ENCODE data around the gene ZNFX1.

Gene ZNFX1

DNA sequence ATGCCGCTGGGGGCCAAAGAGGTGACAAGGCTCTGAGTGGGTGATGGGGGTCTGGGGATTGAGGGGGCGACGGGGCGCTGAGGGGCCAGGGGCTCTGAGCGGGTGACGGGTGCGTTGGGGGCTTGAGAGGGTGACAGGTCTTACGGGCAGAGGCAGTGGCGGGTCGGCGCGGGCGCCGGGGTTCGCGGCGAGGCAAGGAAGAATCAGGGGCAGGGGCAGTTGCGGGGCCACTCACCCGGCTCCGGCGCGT lies 146 bp downstream of the ZNFX1 start:
- DNase-seq = no peak

DNA sequence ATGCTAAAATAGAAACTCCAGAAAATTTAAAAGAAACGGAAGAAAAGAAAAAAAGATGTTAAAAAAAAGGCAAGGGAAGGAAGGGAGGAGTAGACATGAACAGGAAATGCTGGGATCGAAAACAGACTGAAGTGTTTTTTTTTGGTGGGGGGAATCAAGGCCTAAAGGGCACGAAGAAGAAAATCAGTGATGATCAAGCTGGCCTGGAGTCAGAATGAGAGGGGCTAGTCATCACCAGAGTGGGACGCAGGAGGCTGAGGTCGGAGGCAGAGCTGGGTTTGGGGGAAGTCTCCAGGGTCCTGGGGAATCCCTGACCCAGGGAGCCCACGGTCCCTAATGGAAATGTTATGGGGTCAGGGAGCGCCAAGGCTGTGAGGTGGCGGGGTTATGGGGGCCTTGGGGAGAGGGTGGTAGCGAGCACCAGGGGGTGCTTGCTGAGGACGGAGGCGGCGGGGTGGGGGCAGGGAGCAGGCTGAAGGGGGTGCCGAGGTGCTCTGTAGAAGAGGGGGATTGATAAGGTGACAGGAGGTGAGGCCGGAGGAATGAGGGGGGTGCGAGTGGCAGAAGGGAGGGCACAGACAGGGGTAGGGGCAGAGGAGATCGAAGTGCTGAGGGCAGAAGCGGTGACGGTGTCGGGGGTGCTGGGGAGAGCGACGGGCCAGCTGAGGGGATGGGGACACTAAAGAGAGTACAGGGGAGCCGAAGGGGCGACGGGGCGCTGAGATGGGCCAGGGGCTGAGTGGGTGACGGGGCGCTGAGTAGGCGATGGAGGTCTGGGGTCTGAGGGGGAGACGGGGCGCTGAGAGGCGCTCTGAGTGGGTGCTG lies 684 bp downstream of the ZNFX1 start:
- DNase-seq = no peak

DNA sequence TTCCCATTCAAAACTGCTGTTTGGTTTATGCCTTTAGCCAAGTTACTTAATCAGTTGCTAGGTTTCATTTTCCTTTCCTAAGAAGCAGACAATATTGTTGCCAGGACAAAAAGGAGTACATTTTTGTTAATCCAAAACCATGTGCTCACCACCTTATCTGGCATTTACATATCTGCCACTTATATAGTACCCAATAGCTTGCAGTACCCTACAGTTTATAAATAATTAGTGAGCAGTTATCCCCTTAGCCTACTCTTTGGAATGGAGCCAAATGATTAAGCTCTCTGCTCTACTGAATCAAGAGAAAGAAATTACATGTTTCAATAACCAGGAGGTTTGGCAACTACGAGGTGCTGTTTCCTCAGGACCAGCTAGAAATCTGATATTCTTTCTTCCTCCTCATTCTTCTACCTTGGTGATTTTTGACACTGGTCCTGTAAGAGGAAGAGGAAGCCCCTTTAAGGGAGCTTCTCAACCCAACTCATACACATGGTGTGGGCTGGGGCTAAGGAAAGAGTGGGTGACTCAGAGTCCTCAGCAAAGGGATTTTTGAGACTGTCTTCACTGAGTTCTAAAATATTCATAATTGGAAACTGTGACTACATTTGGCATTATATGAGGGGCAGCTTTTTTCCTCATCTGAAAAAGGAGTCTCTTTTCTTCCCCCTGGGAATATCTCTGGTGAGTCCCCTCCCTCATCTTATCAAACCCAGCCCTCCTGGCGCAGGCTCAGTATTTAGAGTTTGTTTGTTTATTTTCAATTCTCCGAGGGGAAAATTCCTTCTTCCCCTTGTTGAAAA lies 1.5 kb downstream of the ZNFX1 start:
- DNase-seq = peak; percentile 46

DNA sequence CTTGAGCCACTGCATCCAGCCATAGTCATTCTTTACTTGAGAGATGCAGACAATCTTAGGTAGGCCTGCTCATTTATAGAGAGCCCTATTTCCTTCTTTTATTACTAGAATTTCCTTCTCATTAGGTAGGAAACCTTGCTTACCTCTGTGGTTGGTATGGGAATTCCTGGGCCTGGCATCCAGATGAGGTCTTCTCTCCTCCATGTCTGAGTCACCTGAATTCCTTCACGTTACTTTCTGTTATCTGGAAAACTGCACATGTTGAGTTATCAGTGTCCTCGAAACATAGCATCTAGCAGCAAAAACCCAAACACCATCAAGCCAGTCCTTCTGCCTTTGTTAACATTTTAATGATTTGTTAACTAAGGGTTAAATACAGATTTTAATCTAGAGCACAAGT lies 2.2 kb downstream of the ZNFX1 start:
- DNase-seq = no peak

DNA sequence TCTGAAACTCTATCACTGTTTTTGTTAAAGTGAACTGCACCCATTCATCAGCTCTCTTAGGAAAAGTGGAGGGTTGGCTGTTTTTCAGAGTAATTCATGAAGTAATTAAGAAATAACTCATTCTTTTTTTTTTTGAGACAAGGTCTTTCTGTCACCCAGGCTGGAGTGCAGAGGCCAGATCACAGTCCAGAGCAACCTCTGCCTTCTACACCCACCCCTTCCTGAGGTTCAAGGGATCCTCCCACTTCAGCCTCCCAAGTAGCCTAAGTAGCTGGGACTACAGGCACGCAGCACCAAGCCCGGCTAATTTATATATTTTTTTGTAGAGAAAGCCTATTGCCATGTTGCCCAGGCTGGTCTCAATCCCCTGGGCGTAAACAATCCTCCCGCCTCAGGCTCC lies 2.6 kb downstream of the ZNFX1 start:
- no peak for DNase-seq

DNA sequence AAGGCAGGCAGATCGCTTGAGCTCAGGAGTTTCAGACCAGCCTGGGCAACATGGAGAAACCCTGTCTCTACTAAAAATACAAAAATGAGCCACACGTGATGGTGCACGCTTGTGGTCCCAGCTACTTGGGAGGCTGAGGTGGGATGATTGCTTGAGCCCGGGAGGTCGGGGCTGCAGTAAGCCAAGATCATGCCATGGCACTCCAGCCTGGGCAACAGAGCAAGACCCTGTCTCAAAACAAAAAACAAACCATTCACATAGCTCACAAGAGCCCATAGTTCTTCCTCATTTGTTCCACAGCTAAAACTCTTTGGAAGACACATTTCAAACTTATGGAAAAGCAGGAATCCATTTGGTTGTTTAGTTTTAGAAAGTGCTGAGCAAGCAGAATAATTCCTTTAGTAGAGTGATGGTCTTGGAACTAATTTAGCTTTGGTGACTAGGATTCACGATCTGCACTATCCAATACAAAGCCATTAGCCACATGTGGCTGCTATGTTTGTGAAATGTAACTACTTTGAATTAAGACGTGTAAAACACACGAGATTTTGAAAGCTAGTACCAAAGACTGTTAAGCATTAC lies 4.1 kb downstream of the ZNFX1 start:
- no peak for DNase-seq

DNA sequence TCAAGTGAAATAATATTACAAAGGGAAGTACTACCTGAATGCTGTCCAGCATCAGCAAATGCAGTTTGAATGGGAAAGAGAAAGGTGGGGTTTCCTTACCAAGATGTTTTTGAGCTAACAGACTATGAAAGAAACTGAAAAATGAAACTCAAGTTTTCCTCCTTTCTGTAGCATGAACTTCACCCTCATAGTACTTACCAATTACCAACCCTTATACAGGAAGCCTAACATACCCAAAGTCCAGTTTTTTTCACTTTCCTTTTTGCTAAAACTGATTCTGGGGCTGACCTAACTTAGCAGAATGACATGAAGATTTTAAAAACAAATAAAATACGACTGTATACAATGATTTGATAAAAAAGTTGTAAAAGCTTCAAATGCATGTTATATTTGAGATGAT lies 5.2 kb downstream of the ZNFX1 start:
- DNase-seq = no peak

DNA sequence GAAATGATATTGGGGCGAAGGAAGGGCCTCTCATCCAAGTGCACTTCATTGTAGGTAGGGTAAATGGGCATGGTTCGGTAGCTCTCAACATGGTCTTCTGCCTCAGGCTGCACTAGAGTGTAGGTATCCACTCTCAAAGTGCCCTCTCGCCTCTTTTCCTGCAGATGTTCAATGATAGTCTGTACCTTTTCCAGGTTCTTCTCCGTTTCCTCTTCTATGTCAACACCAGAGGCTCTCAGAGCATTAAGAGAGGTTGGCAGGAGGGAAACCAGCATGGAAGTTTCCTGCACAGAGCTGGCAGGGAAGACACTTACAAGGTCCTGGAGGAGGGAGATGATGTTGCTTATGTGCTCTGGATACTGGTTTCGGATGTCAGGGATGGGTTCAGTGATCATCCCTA lies 7.1 kb downstream of the ZNFX1 start:
- no peak for DNase-seq

DNA sequence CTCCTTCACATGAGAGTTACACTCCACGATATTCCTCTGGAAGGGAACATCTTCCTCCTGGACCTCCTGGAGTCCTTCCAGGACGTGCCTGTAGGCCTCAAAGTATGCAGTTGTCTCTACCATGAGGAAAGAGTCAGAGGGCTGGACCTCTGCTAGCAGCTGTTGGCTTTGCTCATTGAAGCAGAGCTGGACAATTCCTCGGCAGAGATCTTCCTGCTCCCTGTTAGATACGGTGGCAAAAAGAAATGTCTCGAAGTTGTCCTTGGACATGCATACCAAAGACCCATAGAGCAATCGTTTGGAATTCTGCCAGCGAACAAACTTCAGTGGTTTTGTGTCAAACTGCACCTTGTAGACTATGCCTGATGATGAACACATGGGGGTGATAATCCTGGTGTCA lies 7.7 kb downstream of the ZNFX1 start:
- no peak for DNase-seq

DNA sequence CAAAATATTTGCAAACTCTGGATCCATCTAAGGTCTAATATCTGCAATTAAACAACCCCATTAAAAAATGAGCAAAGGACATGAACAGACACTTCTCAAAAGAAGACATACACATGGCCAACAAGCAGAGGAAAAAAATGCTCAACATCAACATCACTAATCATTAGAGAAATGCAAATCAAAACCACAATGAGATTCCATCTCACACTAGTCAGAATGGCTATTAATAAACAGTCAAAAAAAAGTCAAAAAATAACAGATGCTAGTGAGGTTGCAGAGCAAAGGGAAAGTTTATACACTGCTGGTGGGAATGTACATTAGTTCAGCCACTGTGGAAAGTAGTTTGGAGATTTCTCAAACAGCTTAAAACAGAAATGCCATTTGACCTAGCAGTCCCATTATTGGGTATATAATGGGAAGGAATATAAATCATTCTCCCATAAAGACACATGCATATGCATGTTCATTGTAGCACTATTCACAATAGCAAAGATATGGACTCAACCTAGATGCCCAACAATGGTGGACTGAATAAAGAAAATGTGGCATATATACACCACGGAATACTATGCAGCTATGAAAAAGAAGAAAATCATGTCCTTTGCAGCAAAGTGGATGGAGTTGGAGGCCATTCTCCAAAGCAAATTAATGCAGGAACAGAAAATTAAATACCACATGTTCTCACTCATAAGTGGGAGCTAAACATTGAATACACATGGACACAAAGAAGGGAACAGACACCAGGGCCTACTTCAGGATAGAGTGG lies 9.1 kb downstream of the ZNFX1 start:
- no peak for DNase-seq

DNA sequence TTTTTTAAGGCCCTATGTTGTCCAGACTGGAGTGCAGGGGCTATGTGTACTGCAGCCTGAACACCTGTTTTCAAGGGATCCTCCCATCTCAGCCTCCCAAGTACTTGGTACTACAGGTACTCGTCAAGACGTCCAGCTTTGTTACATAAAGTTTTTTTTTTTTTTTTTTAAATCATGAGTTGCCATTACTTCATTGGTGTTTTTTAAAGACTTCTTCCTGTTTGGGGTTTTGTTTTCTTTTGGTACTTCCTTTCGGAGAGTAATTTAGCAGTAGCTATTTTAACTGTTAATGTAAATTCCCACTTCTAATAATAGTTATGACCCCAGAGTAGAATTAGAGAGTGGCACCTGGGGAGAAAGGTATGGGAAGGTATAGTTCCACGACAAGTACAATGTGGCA lies 10.5 kb downstream of the ZNFX1 start:
- no peak for DNase-seq

DNA sequence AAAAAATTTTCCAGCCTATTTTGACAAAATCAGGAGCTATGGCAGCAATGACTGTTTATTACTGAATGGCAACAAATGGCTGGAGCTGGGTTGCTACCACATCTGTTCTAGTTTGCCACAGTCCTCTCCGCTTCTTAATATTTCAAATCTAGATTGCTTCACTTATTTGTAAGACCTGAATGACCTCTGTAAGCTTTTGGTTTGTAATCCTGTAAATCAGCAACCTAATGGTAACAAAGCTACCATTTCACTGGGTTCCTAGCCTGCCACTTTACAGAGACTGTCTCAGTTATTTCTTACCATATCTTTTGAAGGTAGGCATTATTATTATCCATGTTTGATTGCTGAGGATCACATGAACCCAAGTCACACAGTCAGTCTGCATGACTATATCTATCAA lies 15.4 kb downstream of the ZNFX1 start:
- no peak for DNase-seq

DNA sequence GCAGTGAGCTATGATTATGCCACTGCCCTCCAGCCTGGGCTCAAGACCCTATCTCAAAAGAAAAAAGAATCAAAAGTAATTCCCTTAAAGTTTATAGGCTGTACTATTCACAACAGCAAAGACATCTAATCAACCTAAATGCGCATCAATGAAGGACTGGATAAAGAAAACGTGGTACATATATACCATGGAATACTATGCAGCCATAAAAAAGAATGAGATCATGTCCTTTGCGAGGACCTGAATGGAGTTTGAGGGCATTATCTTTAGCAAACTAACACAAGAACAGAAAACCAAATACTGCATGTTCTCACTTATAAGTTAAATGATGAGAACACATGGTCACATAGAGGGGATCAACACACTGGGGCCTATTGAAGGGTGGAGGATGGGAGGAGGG lies 16.7 kb downstream of the ZNFX1 start:
- no peak for DNase-seq

DNA sequence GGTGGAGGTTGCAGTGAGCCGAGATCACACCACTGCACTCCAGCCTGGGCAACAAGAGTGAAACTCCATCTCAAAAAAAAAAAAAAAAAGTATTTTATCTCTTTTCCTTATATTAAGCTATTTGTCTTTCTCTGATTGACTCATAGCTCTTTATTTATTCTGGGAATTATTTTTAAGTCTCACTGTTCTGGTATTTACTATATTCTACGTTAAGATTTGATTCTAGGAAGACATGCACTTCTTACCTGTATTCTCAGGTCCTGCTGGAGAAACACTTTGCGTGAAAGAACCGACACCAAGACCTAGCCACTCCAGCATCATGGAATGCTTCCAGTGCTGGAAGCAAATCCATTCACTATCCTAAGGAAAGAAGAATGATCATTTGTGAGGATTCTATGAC lies 17.6 kb downstream of the ZNFX1 start:
- DNase-seq = no peak

DNA sequence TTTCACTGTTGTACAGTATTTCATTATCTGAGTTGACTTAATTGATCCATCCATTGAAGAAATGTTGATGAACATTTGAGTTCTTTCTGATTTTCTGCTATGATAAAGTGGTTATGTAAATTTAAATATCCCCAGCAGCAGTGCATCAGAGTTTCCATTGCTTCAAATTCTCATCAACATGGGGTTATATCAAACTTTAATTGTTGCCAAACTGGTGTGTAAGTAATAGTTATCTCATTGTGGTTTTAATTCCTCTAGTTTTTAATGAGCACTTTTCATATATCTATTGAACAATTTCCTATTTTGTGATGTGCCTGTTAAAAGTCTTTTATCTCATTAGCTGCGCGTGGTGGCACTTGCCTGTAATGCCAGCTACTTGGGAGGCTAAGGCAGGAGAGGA lies 18.1 kb downstream of the ZNFX1 start:
- DNase-seq = no peak

DNA sequence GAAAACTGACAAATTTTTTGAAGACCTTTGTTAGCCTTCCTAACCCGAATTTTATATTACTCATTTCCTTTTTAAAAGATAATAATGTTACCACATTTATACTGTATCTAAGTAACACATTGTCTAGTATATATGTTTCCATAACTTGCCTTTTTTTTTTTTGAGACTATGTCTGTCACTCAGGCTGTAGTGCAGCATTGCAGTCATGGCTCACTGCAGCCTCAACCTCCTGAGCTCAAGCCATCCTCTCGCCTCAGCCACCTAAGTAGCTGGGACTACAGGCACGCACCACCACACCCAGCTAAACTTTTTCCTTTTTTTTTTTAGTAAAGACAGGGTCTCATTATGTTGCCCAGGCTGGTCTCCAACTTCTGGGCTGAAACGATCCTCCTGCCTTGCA lies 18.6 kb downstream of the ZNFX1 start:
- DNase-seq = no peak

DNA sequence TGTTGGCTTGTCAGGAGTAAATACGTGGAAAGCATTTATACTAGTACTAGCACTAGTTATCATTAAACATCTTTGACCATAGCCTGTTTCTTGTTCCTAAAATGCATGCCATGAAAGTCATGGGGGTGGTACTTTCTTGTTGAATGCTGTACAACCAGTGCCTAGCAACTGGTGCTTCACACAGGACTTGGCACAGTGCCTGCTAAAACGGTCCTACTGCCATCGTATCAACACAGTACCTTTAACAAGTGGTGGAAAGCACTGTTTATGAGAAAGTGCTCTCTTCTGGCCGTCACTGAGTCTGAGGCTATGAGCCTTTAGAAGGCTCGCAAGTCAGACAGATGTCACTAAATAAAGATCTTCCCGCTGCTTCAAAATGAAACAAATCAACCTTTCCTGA lies 21.6 kb downstream of the ZNFX1 start:
- DNase-seq = no peak

DNA sequence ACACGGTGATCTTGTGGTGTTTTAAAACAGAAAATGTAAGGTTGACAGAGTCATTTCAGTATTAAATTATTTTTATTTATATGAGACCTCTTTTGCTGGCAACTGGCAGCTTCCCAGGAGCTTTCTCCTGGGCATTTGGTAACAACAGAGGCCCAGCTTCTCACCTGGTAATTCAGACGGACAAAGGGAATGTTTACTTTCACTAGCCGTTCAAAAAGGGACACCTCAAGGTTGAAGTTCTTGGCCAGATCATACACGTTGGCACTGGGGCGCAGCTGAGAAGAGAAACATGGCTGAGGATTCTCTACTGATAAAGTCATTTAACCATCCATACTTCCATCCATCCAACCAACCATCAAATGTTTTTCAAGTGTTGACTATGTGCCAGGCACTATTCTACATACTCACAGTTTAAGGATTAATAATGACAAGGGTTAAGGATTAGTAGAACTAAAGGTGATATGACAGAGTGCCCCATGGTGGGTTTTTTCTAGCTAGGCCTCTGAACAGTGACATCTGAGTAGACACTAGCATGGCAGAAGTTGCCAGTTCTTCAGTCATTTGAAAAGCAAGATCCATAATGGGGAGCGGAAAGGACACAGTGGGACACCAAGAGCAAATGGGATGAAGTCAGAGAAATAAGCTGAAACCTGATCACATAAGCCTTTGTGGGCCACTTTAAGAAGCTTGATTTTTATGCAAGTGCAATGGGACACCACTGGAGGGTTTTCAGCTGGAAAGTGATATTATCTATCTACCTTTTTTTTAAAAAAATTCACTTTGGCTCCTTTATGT lies 25.1 kb downstream of the ZNFX1 start:
- DNase-seq = no peak

DNA sequence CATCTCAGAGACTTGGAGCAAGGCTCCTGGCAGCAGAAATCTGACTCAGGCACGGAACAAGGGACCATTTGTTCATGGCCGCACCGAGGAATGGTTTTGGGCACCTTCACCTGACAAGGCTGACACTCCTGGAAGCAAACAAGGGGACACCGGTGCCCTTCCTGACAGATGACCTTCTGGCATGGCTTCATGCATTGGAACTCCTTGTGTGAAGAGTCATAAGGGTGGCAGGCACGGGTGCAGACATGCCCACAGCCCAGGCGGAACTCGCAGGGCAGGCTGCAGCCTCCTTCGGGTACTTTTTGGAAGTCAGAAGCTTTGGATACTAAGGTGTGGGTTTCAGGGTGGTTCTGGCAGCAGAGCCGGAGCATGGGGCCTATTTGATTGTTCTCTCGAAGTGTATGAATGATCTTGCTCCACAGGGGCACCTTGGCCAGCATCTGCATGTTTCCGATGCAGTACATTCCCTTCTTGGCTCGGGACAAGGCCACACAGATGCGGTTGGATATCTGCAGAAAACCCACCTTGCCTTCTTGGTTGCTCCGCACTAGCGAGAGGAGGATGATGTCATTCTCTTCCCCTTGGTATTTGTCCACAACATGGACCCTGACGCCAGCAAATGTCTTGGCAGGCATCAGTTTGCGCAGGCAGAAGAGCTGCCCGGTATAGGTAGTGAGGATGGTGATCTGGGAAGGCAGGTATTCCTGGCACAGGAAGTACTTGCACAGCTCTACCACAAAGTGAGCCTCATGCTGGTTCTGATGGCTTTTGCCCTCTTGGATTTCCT lies 28.8 kb downstream of the ZNFX1 start:
- DNase-seq = no peak

DNA sequence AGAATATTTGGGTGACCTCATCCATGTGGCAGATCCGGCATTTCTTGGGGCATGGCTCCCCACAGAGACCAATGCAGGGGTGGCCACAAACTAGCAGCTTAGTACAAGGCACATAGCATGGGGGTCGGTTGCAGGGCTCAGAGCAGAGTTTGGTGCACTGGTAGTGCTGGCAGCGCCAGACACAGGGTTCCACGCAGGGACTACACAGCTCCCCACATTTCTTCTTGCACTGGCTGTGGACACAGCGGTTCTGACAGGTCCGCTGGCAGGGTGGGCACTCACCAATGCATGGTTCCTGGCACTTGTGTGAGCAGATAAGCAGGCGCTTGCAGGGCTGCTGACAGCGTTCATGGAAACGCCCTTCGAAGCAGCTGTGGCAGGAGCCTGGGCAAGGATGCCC lies 29.6 kb downstream of the ZNFX1 start:
- no peak for DNase-seq

DNA sequence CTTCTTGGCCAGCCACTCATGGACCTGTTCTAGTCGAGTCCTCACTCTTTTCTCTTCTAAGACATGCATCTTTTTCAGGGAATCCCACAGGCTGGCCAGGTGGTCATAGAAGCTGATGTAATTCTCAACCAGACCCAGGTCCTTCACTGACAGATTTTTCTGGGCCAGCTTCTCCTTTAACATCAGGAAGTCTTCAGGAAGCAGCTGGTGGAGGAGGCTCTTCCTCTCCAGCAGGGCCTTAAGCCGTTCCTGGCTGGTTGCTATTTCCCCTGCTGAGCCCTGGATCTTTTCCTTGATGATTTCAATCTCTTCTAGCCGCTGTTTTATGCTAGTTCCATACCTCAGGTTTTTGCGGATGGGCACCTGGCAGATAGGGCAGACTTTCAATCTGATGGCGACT lies 30.1 kb downstream of the ZNFX1 start:
- DNase-seq = no peak

DNA sequence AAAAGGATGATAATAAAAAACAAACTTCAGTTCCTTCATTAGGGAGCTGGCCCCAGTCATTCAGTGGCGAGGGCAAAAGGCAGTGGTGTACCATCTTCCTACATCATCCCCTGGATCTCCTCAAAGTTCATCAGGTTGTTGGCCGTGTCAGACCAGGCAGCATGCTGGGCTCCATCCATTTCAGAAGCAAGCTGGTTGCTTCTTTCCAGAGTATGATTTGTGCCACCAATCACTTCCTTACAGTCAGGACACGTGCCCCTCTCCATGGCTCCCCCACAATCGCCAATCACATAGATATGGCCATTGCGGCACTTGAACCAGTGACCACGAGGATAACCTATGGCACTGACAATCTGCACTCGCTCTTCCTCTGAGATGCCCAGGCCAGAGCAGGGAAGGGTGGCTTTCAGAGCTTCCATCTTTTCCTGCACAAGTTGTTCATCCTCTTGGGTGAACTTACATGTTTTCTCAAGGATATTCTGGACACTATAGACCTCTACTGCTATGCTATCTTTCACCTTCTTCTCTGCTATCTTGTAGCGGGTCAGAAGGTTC lies 30.6 kb downstream of the ZNFX1 start:
- DNase-seq = no peak
